Adrenal gland (tissue), 19 donors: ENCODE data around the gene OR9A4. TPM values are rescaled to one million over a fixed set of nuclear protein-coding genes. Genes with fewer than 3 reads are reported as not detected.

Experiments used
- DNase-seq, 7 donors: peaks; one replicate each; pipeline ENCODE4 v3.0.0-alpha.2; 2019 to 2020
- H3K27ac ChIP-seq, 5 donors: fragments of 200-600 bp; sonication (generic) in 4 of 5; 1 replicate in 3 of 5; 2 replicates in 2 of 5; pipeline versions ENCODE4 v1.5.1 to v1.8.0; 2016 to 2020; ENCODE audit warnings: mild to moderate bottlenecking in 1 of 5
- H3K27me3 ChIP-seq: fragments of 200-600 bp; 2 replicates; pipeline ENCODE4 v1.8.0; 2021
- H3K36me3 ChIP-seq, 2 donors: fragments of 200-600 bp; replicated peaks in 1 of 2; 1 replicate in 1 of 2; 2 replicates in 1 of 2; pipeline versions ENCODE4 v1.5.1 to v1.8.0; 2018 to 2022
- H3K4me1 ChIP-seq, 2 donors: fragments of 200-600 bp; replicated peaks in 1 of 2; 1 replicate in 1 of 2; 2 replicates in 1 of 2; pipeline versions ENCODE4 v1.5.1 to v1.8.0; 2018 to 2021
- H3K4me3 ChIP-seq, 4 donors: fragments of 200-600 bp; sonication (generic) in 3 of 4; one replicate each; pipeline ENCODE4 v1.5.1; 2016 to 2018
- H3K9me3 ChIP-seq, 3 donors: fragments of 200-600 bp; sonication (generic) in 1 of 3; replicated peaks in 1 of 3; 1 replicate in 2 of 3; 2 replicates in 1 of 3; pipeline versions ENCODE4 v1.5.1 to v1.8.0; 2016 to 2021
- CTCF ChIP-seq, 6 experiments: fragments of 450-650 bp in 4 of 6; fragments of 200-600 bp in 2 of 6; sonication (generic) in 1 of 6; IDR thresholded peaks; 1 replicate in 5 of 6; 2 replicates in 1 of 6; pipeline versions ENCODE4 v1.5.1 to v1.8.0; 2016 to 2021; ENCODE audit warnings: antibody characterized with exemption in 6 of 6, mild to moderate bottlenecking in 2 of 6, moderate library complexity in 1 of 6
- POLR2A ChIP-seq, 2 donors: fragments of 450-650 bp; IDR thresholded peaks; one replicate each; pipeline ENCODE4 v1.6.1; 2017; ENCODE audit warnings: antibody characterized with exemption in 2 of 2, mild to moderate bottlenecking in 2 of 2, moderate library complexity in 1 of 2
- WGBS, 4 donors: extraction: QIAGEN DNeasy Blood & Tissue Kit in 2 of 4; methylation state at CpG; one replicate each; pipeline versions ENCODE4 v1.1.5 to v1.1.7; 2013 to 2017; 5-methylcytosine and 5-hydroxymethylcytosine counted together
- intact Hi-C, 2 donors: fragments of 100-400 bp; cut with DNase I; formaldehyde crosslinking; loops; one replicate each; pipeline versions ENCODE4 v1.14.1 to v1.15.0; 2022 to 2023
- long read RNA-seq, 10 donors: library from polyadenylated mRNA in 3 of 10; unstranded in 2 of 10; stranded (forward) in 1 of 10; transcript quantifications; one replicate each; pipeline ENCODE4 v2.0.0 and lab custom pipeline, GENCODE V29; 2021 to 2026
- polyA plus RNA-seq, 3 donors: library from polyadenylated mRNA; stranded (reverse); fragments of 200-250 nt in 2 of 3; fragments of 350-450 nt in 1 of 3; fragmentation: Illumina TruSeq in 1 of 3; extraction: RNeasy Lipid Tissue Mini Kit (QIAGEN cat#74804) in 1 of 3; gene quantifications; one replicate each; pipeline ENCODE4 v1.2.3, GENCODE V29; 2013 to 2014
- total RNA-seq, 9 donors: library from RNA; depleted of rRNA in 4 of 9; stranded (reverse); fragments of >200 nt in 4 of 9; fragments of 120-200 nt in 1 of 9; fragmentation: NEBNext Ultra II Directional in 1 of 9; extraction: Animal tissue kit (Norgen Biotek cat#: 25700) in 1 of 9; gene quantifications; one replicate each; pipeline versions ENCODE4 v1.1.0 to v1.2.4, GENCODE V29; 2013 to 2023
- donor health status: healthy with polysubstance abuse.
- donor health status: Bipolar disorder and iron deficiency.
- donor health status: DM: yes; HTN: yes; CAD: no.
- donor health status: DM: no; HTN: no; CAD: no.
- donor health status: DM: no; HTN: no; CAD: no.
- donor health status: DM: yes; HTN: yes; CAD: no.

The OR9A4 gene
- under 1 TPM in 1 of 9 donors, not detected in 8; 0.11 TPM for total RNA-seq
- not detected for polyA plus RNA-seq
- long read RNA-seq, donor 1 = 0 reads
- long read RNA-seq, donor 2 = 0 reads
- long read RNA-seq, donor 3 = 0 reads
- long read RNA-seq, donor 4 = 0 reads
- long read RNA-seq, donor 5 = 0 reads
- long read RNA-seq, donor 6 = 0 reads
- long read RNA-seq, donor 7 = 0 reads
- long read RNA-seq, donor 8 = 0 reads
- long read RNA-seq, donor 9 = 0 reads
- long read RNA-seq, donor 10, partial matches to known transcripts = 0 of 1 reads
- long read RNA-seq, donor 10, other reads (novel, unspliced or antisense) = 0 of 1 reads

GRCh38 chr7:141916099-141916498 is at the start of gene OR9A4:
OR9A4 (plus strand) TSS chr7:141916399; CDS start chr7:141918876, 2,477 bp downstream.
- DNase-seq = no peak
- TF ChIP-seq CTCF (IDR thresholded peaks at IDR 0.05) (no peak), POLR2A (IDR thresholded peaks at IDR 0.05) (no peak)
- WGBS, 4 donors = 70 to 80% (median 74%) methylated on average over 3 of the region's 3 CpGs
- Histone ChIP-seq H3K4me1 (no peaks in the 10 kb centered on the region), H3K36me3 (no peaks in the 10 kb centered on the region), H3K4me3 (no peak within 1 kb of the TSS), H3K9me3 (no peaks in the 10 kb centered on the region), H3K27me3 (no peaks in the 10 kb centered on the region), H3K27ac (no peak within 1 kb of the TSS)
- intact Hi-C loops = no loop called here

- intact Hi-C loops = no loop called here
- Histone ChIP-seq H3K36me3 (no peaks in the 10 kb centered on the region), H3K4me3 (no peak overlapping the region), H3K27ac (no peak overlapping the region), H3K9me3 (no peaks in the 10 kb centered on the region), H3K27me3 (no peaks in the 10 kb centered on the region), H3K4me1 (no peaks in the 10 kb centered on the region)
- 72 to 77% (median 74%) methylated on average over 2 of the region's 2 CpGs for WGBS, 4 donors
- no peak for DNase-seq
- TF ChIP-seq POLR2A (IDR thresholded peaks at IDR 0.05) (no peak), CTCF (IDR thresholded peaks at IDR 0.05) (no peak)
Observed at GRCh38 chr7:141866974-141867373, 49.2 kb upstream of the OR9A4 start.

GRCh38 chr7:141872931-141873330 is 43.3 kb upstream of the OR9A4 start:
- H3K36me3 ChIP-seq = no peaks in the 10 kb centered on the region
- H3K9me3 ChIP-seq = no peaks in the 10 kb centered on the region
- H3K27me3 ChIP-seq = no peaks in the 10 kb centered on the region
- no peak for DNase-seq
- intact Hi-C loops = no loop called here
- no peak for TF ChIP-seq CTCF (IDR thresholded peaks at IDR 0.05)
- TF ChIP-seq POLR2A (IDR thresholded peaks at IDR 0.05) = no peak
- WGBS, 4 donors = 79 to 93% (median 84%) methylated on average over 3 of the region's 3 CpGs
- H3K27ac ChIP-seq = no peak overlapping the region
- H3K4me1 ChIP-seq = no peaks in the 10 kb centered on the region
- no peak overlapping the region for H3K4me3 ChIP-seq

GRCh38 chr7:141874787-141875186 is 41.4 kb upstream of the OR9A4 start:
- no peak overlapping the region for H3K4me3 ChIP-seq
- no peaks in the 10 kb centered on the region for H3K27me3 ChIP-seq
- no peaks in the 10 kb centered on the region for H3K36me3 ChIP-seq
- H3K4me1 ChIP-seq = no peaks in the 10 kb centered on the region
- no peak for DNase-seq
- 58 to 74% (median 66%) methylated on average over 2 to 3 of the region's 3 CpGs for WGBS, 4 donors
- no peak overlapping the region for H3K27ac ChIP-seq
- TF ChIP-seq CTCF (IDR thresholded peaks at IDR 0.05) = no peak
- intact Hi-C loops = no loop called here
- H3K9me3 ChIP-seq = no peaks in the 10 kb centered on the region
